Measurements from ENCODE around the gene UBA7. TPM values are rescaled to one million over a fixed set of nuclear protein-coding genes. Genes with fewer than 3 reads are reported as not detected.

UBA7 gene
- total and polyA plus RNA-seq, 2 of the 13 experiments (the other 11 are each of a cell fraction or from before 2014, with no cell fraction given): 9.5 to 16.5 TPM

DNA sequence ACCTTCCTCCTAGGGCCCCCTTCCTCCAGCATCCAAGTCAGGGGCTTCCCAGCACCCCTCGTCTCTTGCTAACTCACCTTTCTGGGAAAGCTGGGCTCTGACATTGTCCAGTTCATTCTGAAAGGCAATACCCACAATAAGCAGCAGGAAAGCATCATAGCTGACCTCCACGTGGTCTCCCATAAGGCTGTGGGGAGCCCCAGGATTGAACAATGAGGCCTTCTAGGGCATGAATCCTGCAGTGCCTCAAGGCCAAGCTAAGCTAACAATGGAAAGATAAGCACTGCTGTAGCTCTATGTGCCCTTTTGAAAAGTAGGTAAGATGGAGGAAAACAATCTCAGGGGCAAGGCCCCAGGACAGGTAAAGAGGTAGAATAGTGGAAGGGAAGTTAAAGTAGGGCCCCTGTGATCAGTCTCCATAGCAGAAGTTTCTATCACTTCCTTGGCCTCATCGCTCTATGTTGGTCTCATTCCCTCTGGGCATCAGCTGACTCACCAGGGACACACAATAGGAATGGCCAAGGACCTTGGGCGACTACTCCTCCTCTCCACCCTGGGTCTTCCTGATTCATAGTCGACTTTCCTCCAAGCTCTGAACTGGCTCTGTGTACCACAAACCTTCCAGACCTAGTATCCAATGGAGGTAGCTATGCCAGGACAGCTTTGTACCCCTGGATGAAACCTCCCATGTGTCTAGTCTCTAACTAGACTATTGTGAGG, 30.9 kb upstream of the UBA7 start (continued):
- TF ChIP-seq, protein P1, sequence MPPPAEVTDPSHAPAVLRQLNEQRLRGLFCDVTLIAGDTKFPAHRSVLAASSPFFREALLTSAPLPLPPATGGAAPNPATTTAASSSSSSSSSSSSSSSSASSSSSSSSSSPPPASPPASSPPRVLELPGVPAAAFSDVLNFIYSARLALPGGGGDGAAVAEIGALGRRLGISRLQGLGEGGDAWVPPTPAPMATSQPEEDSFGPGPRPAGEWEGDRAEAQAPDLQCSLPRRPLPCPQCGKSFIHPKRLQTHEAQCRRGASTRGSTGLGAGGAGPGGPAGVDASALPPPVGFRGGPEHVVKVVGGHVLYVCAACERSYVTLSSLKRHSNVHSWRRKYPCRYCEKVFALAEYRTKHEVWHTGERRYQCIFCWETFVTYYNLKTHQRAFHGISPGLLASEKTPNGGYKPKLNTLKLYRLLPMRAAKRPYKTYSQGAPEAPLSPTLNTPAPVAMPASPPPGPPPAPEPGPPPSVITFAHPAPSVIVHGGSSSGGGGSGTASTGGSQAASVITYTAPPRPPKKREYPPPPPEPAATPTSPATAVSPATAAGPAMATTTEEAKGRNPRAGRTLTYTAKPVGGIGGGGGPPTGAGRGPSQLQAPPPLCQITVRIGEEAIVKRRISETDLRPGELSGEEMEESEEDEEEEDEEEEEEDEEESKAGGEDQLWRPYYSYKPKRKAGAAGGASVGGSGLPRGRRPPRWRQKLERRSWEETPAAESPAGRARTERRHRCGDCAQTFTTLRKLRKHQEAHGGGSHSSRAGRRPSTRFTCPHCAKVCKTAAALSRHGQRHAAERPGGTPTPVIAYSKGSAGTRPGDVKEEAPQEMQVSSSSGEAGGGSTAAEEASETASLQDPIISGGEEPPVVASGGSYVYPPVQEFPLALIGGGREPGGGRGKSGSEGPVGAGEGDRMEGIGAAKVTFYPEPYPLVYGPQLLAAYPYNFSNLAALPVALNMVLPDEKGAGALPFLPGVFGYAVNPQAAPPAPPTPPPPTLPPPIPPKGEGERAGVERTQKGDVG (CRISPR knock-in tag; IDR thresholded peaks at IDR 0.05; ENCODE audit: borderline replicate concordance): 0 out of 2 replicates have a peak, but pooled peaks have one; percentile 64
- no peak for TF ChIP-seq TSC22D2 (CRISPR knock-in tag; IDR thresholded peaks at IDR 0.05; ENCODE audit: borderline replicate concordance)
- TF ChIP-seq ERF (CRISPR knock-in tag; IDR thresholded peaks at IDR 0.05): 0 out of 2 replicates have a peak, but pooled peaks have one; percentile 51
- peak; percentile 65 for TF ChIP-seq HNF4A (CRISPR knock-in tag; IDR thresholded peaks at IDR 0.05)
- TF ChIP-seq SSRP1 (CRISPR knock-in tag; IDR thresholded peaks at IDR 0.05): no peak
- 0 out of 2 replicates have a peak, but pooled peaks have one; percentile 52 for TF ChIP-seq MXD4 (CRISPR knock-in tag; IDR thresholded peaks at IDR 0.05)
- TF ChIP-seq PAXIP1 (CRISPR knock-in tag; conservative IDR thresholded peaks at IDR 0.05): peak; percentile 74
- TF ChIP-seq ZFX (CRISPR knock-in tag; IDR thresholded peaks at IDR 0.05; ENCODE audit: low read depth): peak; percentile 87
- TF ChIP-seq HNRNPUL1 (IDR thresholded peaks at IDR 0.05; ENCODE audit: low read depth, low read length): no peak
- no peak for TF ChIP-seq TBP (CRISPR knock-in tag; IDR thresholded peaks at IDR 0.05)
- 0 out of 2 replicates have a peak, but pooled peaks have one; percentile 17 for TF ChIP-seq NR2F6 (IDR thresholded peaks at IDR 0.05)
- 0 out of 2 replicates have a peak, but pooled peaks have one; percentile 31 for TF ChIP-seq NR2F6 (CRISPR knock-in tag; IDR thresholded peaks at IDR 0.05)
- TF ChIP-seq ZNF44 (CRISPR knock-in tag; IDR thresholded peaks at IDR 0.05): no peak
- TF ChIP-seq TCF12 (IDR thresholded peaks at IDR 0.05): no peak
- TF ChIP-seq TCF12 (CRISPR knock-in tag; IDR thresholded peaks at IDR 0.05): no peak
- TF ChIP-seq, protein P2, sequence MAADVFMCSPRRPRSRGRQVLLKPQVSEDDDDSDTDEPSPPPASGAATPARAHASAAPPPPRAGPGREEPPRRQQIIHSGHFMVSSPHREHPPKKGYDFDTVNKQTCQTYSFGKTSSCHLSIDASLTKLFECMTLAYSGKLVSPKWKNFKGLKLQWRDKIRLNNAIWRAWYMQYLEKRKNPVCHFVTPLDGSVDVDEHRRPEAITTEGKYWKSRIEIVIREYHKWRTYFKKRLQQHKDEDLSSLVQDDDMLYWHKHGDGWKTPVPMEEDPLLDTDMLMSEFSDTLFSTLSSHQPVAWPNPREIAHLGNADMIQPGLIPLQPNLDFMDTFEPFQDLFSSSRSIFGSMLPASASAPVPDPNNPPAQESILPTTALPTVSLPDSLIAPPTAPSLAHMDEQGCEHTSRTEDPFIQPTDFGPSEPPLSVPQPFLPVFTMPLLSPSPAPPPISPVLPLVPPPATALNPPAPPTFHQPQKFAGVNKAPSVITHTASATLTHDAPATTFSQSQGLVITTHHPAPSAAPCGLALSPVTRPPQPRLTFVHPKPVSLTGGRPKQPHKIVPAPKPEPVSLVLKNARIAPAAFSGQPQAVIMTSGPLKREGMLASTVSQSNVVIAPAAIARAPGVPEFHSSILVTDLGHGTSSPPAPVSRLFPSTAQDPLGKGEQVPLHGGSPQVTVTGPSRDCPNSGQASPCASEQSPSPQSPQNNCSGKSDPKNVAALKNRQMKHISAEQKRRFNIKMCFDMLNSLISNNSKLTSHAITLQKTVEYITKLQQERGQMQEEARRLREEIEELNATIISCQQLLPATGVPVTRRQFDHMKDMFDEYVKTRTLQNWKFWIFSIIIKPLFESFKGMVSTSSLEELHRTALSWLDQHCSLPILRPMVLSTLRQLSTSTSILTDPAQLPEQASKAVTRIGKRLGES (CRISPR knock-in tag; IDR thresholded peaks at IDR 0.05; ENCODE audit: borderline replicate concordance): 0 out of 2 replicates have a peak, but pooled peaks have one; percentile 63
- 0 out of 2 replicates have a peak, but pooled peaks have one; percentile 57 for TF ChIP-seq ZNF557 (CRISPR knock-in tag; IDR thresholded peaks at IDR 0.05)
- peak; percentile 55; the same call in 1 of the 2 replicates for TF ChIP-seq RARA (CRISPR knock-in tag; IDR thresholded peaks at IDR 0.05)
- TF ChIP-seq, protein P3, sequence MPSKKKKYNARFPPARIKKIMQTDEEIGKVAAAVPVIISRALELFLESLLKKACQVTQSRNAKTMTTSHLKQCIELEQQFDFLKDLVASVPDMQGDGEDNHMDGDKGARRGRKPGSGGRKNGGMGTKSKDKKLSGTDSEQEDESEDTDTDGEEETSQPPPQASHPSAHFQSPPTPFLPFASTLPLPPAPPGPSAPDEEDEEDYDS (CRISPR knock-in tag; IDR thresholded peaks at IDR 0.05): no peak
- peak; percentile 33; the same call in 1 of the 2 replicates for TF ChIP-seq HMG20A (CRISPR knock-in tag; IDR thresholded peaks at IDR 0.05; ENCODE audit: borderline replicate concordance)
- 0 out of 2 replicates have a peak, but pooled peaks have one; percentile 34 for TF ChIP-seq ZNF556 (CRISPR knock-in tag; IDR thresholded peaks at IDR 0.05; ENCODE audit: borderline replicate concordance)

All from HepG2 (cell line).